ENCODE results near the gene OR6V1. TPM values are rescaled to one million over a fixed set of nuclear protein-coding genes. Genes with fewer than 3 reads are reported as not detected.

Gene OR6V1
- total RNA-seq, 1 donor from 2014 or later = not detected

DNA sequence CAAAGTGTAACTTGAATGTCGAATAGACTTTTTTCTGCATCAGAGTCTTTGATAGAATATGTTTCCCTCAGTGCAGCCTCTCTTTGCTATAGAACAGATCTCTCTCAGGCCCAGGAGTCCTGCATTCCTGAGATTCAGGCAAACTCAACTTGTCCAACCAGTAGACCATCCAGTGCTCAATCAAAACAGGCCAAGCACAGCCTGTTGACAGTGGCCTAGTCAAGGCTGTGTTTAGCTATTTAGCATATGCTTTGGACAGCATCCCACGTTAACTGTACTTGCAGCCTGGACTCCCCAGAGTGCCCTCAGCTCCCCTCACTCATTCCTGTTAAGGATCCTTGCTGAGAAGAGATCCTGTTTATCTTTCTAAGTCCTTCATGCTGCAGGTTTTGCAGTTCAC, 16.3 kb downstream of the OR6V1 start:
- H2AFZ ChIP-seq (ENCODE audit: low read depth, low read length) = no peak overlapping the region
- no peak overlapping the region for H3K27ac Mint-ChIP-seq (ENCODE audit: unreplicated experiment)
- H3K9ac ChIP-seq (ENCODE audit: low read length) = no peak overlapping the region
- peaks cover 5% of the 10 kb centered on the region for H3K27me3 Mint-ChIP-seq (ENCODE audit: low read depth, unreplicated experiment)
- no peak overlapping the region for H3K4me3 Mint-ChIP-seq (ENCODE audit: unreplicated experiment)
- H3K4me3 ChIP-seq (ENCODE audit: insufficient read depth, low read depth, low read length) = no peak overlapping the region
- H3K36me3 ChIP-seq (ENCODE audit: insufficient read depth, low read length) = no peaks in the 10 kb centered on the region
- no peak overlapping the region for H3K4me2 ChIP-seq (ENCODE audit: low read length)
- H3K27ac ChIP-seq (ENCODE audit: low read depth, low read length) = no peak overlapping the region
- H3K9me3 Mint-ChIP-seq (ENCODE audit: unreplicated experiment) = no peaks in the 10 kb centered on the region
- H3K27me3 ChIP-seq (ENCODE audit: insufficient read depth, low read length) = no peaks in the 10 kb centered on the region
- H3K4me1 Mint-ChIP-seq (ENCODE audit: low read depth, unreplicated experiment) = no peaks in the 10 kb centered on the region
- H3K4me1 ChIP-seq (ENCODE audit: insufficient read depth, low read length) = no peaks in the 10 kb centered on the region
- no peaks in the 10 kb centered on the region for H4K20me1 ChIP-seq (ENCODE audit: insufficient read depth, low read length)
- FAIRE-seq = no peak
- H3K9me3 ChIP-seq (ENCODE audit: insufficient read depth, low read depth, low read length) = no peaks in the 10 kb centered on the region
- no peaks in the 10 kb centered on the region for H3K36me3 Mint-ChIP-seq (ENCODE audit: low read depth, unreplicated experiment)
- DNase-seq (ENCODE audit: low read depth) = no peak
- H3K79me2 ChIP-seq (ENCODE audit: insufficient read depth, low read length) = no peaks in the 10 kb centered on the region
- no peak for TF ChIP-seq EZH2 (IDR thresholded peaks at IDR 0.05; ENCODE audit: insufficient read depth, low read length)
- TF ChIP-seq, protein P1, sequence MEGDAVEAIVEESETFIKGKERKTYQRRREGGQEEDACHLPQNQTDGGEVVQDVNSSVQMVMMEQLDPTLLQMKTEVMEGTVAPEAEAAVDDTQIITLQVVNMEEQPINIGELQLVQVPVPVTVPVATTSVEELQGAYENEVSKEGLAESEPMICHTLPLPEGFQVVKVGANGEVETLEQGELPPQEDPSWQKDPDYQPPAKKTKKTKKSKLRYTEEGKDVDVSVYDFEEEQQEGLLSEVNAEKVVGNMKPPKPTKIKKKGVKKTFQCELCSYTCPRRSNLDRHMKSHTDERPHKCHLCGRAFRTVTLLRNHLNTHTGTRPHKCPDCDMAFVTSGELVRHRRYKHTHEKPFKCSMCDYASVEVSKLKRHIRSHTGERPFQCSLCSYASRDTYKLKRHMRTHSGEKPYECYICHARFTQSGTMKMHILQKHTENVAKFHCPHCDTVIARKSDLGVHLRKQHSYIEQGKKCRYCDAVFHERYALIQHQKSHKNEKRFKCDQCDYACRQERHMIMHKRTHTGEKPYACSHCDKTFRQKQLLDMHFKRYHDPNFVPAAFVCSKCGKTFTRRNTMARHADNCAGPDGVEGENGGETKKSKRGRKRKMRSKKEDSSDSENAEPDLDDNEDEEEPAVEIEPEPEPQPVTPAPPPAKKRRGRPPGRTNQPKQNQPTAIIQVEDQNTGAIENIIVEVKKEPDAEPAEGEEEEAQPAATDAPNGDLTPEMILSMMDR (IDR thresholded peaks at IDR 0.05; ENCODE audit: insufficient read depth, low read depth, low read length) = no peak

DNA sequence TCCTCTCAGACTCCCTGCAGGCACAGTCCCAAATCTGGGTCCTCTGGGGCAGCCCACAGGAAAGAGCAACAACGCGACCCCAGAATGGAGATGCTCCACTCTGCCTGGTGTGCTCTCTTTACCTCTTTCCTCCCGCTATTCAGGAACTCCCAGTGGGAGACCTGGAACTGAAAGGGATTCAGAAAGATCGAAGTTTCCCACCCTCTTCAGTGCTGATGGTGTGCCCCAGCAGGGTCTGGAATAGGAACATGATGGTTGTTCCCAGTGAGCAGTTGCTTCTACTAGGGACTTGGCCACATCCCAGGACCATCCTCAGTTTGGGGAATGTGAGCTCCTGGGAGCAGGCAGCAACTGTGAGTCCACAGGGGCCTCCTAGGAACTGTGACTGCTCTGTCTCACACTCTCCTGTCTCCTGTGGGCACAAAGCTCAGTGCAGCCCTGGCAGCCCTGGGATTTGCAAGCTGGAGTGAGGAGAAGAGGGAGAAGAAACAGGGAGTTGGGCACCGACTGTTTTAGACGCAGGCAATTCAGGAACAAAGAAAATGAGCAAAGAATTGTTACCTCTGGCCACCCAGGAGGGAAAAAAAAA, 17.9 kb downstream of the OR6V1 start:
- DNase-seq (ENCODE audit: low read depth) (no peak), FAIRE-seq (no peak)
- H3K9me3 Mint-ChIP-seq (ENCODE audit: unreplicated experiment) = no peaks in the 10 kb centered on the region

GRCh38 chr7:143073556-143073955, 21.4 kb downstream of the OR6V1 start:
- peaks cover 11% of the 10 kb centered on the region for H3K27me3 Mint-ChIP-seq (ENCODE audit: low read depth, unreplicated experiment)
- no peaks in the 10 kb centered on the region for H3K27me3 ChIP-seq (ENCODE audit: insufficient read depth, low read length)
- H3K36me3 Mint-ChIP-seq (ENCODE audit: low read depth, unreplicated experiment) = no peaks in the 10 kb centered on the region
- no peaks in the 10 kb centered on the region for H4K20me1 ChIP-seq (ENCODE audit: insufficient read depth, low read length)
- peaks cover 3% of the 10 kb centered on the region for H3K9me3 Mint-ChIP-seq (ENCODE audit: unreplicated experiment)
- no peak overlapping the region for H3K4me2 ChIP-seq (ENCODE audit: low read length)
- H3K9me3 ChIP-seq (ENCODE audit: insufficient read depth, low read depth, low read length) = no peaks in the 10 kb centered on the region
- DNase-seq (ENCODE audit: low read depth) (no peak), FAIRE-seq (no peak)
- H3K4me1 Mint-ChIP-seq (ENCODE audit: low read depth, unreplicated experiment) = peaks cover 5% of the 10 kb centered on the region
- no peak overlapping the region for H3K27ac ChIP-seq (ENCODE audit: low read depth, low read length)
- no peak overlapping the region for H3K4me3 Mint-ChIP-seq (ENCODE audit: unreplicated experiment)
- TF ChIP-seq, protein P1 (IDR thresholded peaks at IDR 0.05; ENCODE audit: insufficient read depth, low read depth, low read length) = no peak
- TF ChIP-seq EZH2 (IDR thresholded peaks at IDR 0.05; ENCODE audit: insufficient read depth, low read length) = no peak
- no peak overlapping the region for H2AFZ ChIP-seq (ENCODE audit: low read depth, low read length)
- no peak overlapping the region for H3K4me3 ChIP-seq (ENCODE audit: insufficient read depth, low read depth, low read length)
- no peak overlapping the region for H3K27ac Mint-ChIP-seq (ENCODE audit: unreplicated experiment)
- no peaks in the 10 kb centered on the region for H3K36me3 ChIP-seq (ENCODE audit: insufficient read depth, low read length)
- H3K4me1 ChIP-seq (ENCODE audit: insufficient read depth, low read length) = no peaks in the 10 kb centered on the region
- H3K79me2 ChIP-seq (ENCODE audit: insufficient read depth, low read length) = no peaks in the 10 kb centered on the region
- no peak overlapping the region for H3K9ac ChIP-seq (ENCODE audit: low read length)

More for the DNA sequence above, 17.9 kb downstream of the OR6V1 start:
- no peaks in the 10 kb centered on the region for H3K36me3 ChIP-seq (ENCODE audit: insufficient read depth, low read length)
- no peak for TF ChIP-seq EZH2 (IDR thresholded peaks at IDR 0.05; ENCODE audit: insufficient read depth, low read length)
- TF ChIP-seq, protein P1 (IDR thresholded peaks at IDR 0.05; ENCODE audit: insufficient read depth, low read depth, low read length) = no peak
- no peak overlapping the region for H3K4me2 ChIP-seq (ENCODE audit: low read length)
- no peaks in the 10 kb centered on the region for H4K20me1 ChIP-seq (ENCODE audit: insufficient read depth, low read length)
- Mint-ChIP-seq H3K27ac (ENCODE audit: unreplicated experiment) (no peak overlapping the region), H3K4me1 (ENCODE audit: low read depth, unreplicated experiment) (no peaks in the 10 kb centered on the region), H3K27me3 (ENCODE audit: low read depth, unreplicated experiment) (peaks cover 5% of the 10 kb centered on the region), H3K36me3 (ENCODE audit: low read depth, unreplicated experiment) (no peaks in the 10 kb centered on the region), H3K4me3 (ENCODE audit: unreplicated experiment) (no peak overlapping the region)
- H2AFZ ChIP-seq (ENCODE audit: low read depth, low read length) = no peak overlapping the region
- H3K4me3 ChIP-seq (ENCODE audit: insufficient read depth, low read depth, low read length) = no peak overlapping the region
- H3K79me2 ChIP-seq (ENCODE audit: insufficient read depth, low read length) = no peaks in the 10 kb centered on the region
- no peak overlapping the region for H3K9ac ChIP-seq (ENCODE audit: low read length)
- H3K9me3 ChIP-seq (ENCODE audit: insufficient read depth, low read depth, low read length) = no peaks in the 10 kb centered on the region
- no peaks in the 10 kb centered on the region for H3K4me1 ChIP-seq (ENCODE audit: insufficient read depth, low read length)
- no peaks in the 10 kb centered on the region for H3K27me3 ChIP-seq (ENCODE audit: insufficient read depth, low read length)
- no peak overlapping the region for H3K27ac ChIP-seq (ENCODE audit: low read depth, low read length)
